Cardiac muscle cell (in vitro differentiated cells and primary cell): ENCODE data around the gene BCAS4. TPM values are rescaled to one million over a fixed set of nuclear protein-coding genes. Genes with fewer than 3 reads are reported as not detected.

Experiments used
- DNase-seq, 2 donors: peaks; one replicate each; pipeline versions ENCODE4 v3.0.0 to v3.0.0-alpha.2; 2010 to 2017; ENCODE audit warnings: low read depth in 1 of 2, low spot score in 1 of 2
- H3K27ac ChIP-seq: fragments of 200-600 bp; sonication (generic); 2 replicates; pipeline ENCODE4 v1.5.1; 2016
- H3K27me3 ChIP-seq: fragments of 200-600 bp; sonication (generic); 2 replicates; pipeline ENCODE4 v1.6.0; 2016; ENCODE audit warnings: control low read depth
- H3K36me3 ChIP-seq: fragments of 200-600 bp; sonication (generic); 2 replicates; pipeline ENCODE4 v1.5.1; 2016; ENCODE audit warnings: control low read depth
- H3K4me1 ChIP-seq: fragments of 200-600 bp; sonication (generic); 2 replicates; pipeline ENCODE4 v1.8.1; 2017; ENCODE audit warnings: low read depth, mild to moderate bottlenecking, mixed run types
- H3K4me3 ChIP-seq: fragments of 200-600 bp; sonication (generic); 2 replicates; pipeline ENCODE4 v1.5.1; 2016; ENCODE audit warnings: mild to moderate bottlenecking
- H3K9me3 ChIP-seq: fragments of 200-600 bp; sonication (generic); 2 replicates; pipeline ENCODE4 v1.5.1; 2017; ENCODE audit warnings: low read depth, mild to moderate bottlenecking, control low read depth
- CTCF ChIP-seq: IDR thresholded peaks from 2 replicates; pipeline ENCODE4 v1.5.1; 2012; ENCODE audit warnings: low read depth, mild to moderate bottlenecking, low read length
- polyA plus RNA-seq: library from polyadenylated mRNA; unstranded; fragments of >200 nt; fragmentation: Nextera tagmentation; extraction: Ambion mirVana; gene quantifications from 2 replicates; pipeline ENCODE4 v1.2.1, GENCODE V29; 2016
- total RNA-seq: library from RNA; depleted of rRNA; stranded (reverse); fragments of >200 nt; gene quantifications from 2 replicates; pipeline ENCODE4 v1.2.3, GENCODE V29; 2016

Gene BCAS4
- total and polyA plus RNA-seq, 2 experiments from 2014 or later, result 16.1 to 26.1 TPM

GRCh38 chr20:50753152-50753551 is 41.7 kb upstream of the BCAS4 start:
- TF ChIP-seq CTCF, result no peak

GRCh38 chr20:50754420-50754819 is 40.4 kb upstream of the BCAS4 start:
- H3K27ac ChIP-seq, result no peak overlapping the region

More at GRCh38 chr20:50753152-50753551, 41.7 kb upstream of the BCAS4 start:
- no peaks in the 10 kb centered on the region for H3K9me3 ChIP-seq
- no peaks in the 10 kb centered on the region for H3K27me3 ChIP-seq
- no peak overlapping the region for H3K27ac ChIP-seq
- H3K36me3 ChIP-seq, result peaks cover 22% of the 10 kb centered on the region
- H3K4me1 ChIP-seq, result no peaks in the 10 kb centered on the region
- no peak overlapping the region for H3K4me3 ChIP-seq
- DNase-seq, result no peak

GRCh38 chr20:50756447-50756846 is 38.4 kb upstream of the BCAS4 start:
- Histone ChIP-seq H3K4me1 (peaks cover 3% of the 10 kb centered on the region), H3K36me3 (peaks cover 6% of the 10 kb centered on the region), H3K4me3 (no peak overlapping the region), H3K27me3 (no peaks in the 10 kb centered on the region), H3K27ac (no peak overlapping the region), H3K9me3 (no peaks in the 10 kb centered on the region)
- no peak for DNase-seq
- TF ChIP-seq CTCF, result no peak

More at GRCh38 chr20:50754420-50754819, 40.4 kb upstream of the BCAS4 start:
- Histone ChIP-seq H3K27me3 (no peaks in the 10 kb centered on the region), H3K4me1 (no peaks in the 10 kb centered on the region), H3K36me3 (peaks cover 18% of the 10 kb centered on the region), H3K4me3 (no peak overlapping the region), H3K9me3 (no peaks in the 10 kb centered on the region)
- no peak for DNase-seq
- TF ChIP-seq CTCF, result no peak

GRCh38 chr20:50758469-50758868 is 36.4 kb upstream of the BCAS4 start:
- Histone ChIP-seq H3K9me3 (no peaks in the 10 kb centered on the region), H3K27ac (no peak overlapping the region), H3K27me3 (no peaks in the 10 kb centered on the region), H3K4me3 (no peak overlapping the region), H3K36me3 (no peaks in the 10 kb centered on the region), H3K4me1 (peaks cover 7% of the 10 kb centered on the region)
- no peak for TF ChIP-seq CTCF
- no peak for DNase-seq

GRCh38 chr20:50758992-50759391 is 35.9 kb upstream of the BCAS4 start:
- no peak for DNase-seq
- H3K4me1 ChIP-seq, result peaks cover 7% of the 10 kb centered on the region

More at GRCh38 chr20:50758992-50759391, 35.9 kb upstream of the BCAS4 start:
- no peak for TF ChIP-seq CTCF
- no peaks in the 10 kb centered on the region for H3K9me3 ChIP-seq
- no peaks in the 10 kb centered on the region for H3K27me3 ChIP-seq
- no peak overlapping the region for H3K4me3 ChIP-seq
- H3K36me3 ChIP-seq, result no peaks in the 10 kb centered on the region
- no peak overlapping the region for H3K27ac ChIP-seq
